ENCODE measurements around the gene C7orf33.
"Not testable (repeated sequence)": the region's sequence is repeated elsewhere in the genome, so short reads cannot be mapped to it uniquely, and the experiment has no call there.

The C7orf33 gene

DNA sequence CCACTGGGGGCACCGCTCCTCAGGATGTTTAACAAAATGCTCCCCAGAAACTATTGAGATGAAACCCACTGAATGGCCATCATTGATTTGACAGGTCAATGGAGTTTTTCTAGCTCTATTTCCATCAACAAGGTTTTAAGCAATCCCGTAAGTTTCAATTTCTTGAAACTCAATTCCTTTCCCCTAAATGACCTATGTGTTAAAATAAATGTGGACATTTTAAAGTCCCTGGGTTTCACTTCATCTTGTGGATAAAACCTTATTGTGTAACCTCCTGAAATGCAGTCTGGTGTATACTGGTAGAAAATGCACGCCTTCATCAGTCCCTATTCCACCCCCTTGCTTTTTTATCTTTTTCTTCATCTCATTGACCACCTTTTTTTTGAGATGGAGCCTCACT, 8.9 kb upstream of the C7orf33 start:
- no peak for DNase-seq

DNA sequence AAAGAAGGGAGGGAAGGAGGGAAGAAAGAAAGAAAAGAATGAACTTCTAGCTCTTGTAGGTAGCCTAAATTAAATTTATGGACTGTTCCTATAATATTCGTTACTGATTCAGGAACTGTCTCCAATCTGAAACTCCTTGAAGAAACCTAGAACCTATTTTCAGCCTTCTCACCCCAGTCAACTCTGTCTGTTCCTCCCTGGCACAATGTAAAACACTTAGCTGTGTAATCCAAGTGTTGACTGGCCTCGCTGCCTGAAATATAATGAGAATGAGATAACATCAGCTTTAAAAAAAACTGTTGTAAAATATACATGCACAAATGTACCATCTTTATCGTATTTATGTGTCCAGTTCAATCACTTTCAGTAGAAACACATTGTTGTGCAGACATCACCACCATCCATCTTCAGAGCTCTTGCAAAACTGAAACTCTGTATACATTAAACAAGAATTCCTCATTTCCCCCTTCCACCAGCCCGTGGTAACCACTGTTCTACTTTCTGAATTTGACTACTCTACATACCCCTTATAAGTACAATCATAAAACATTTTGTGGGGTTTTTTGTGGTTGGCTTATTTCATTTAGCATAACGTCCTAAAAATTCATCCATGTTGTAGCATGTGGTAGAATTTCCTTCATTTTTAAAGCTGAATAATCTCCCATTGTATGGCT, 6.3 kb upstream of the C7orf33 start:
- DNase-seq, result peak in 1 of 2 experiments; percentile 38

DNA sequence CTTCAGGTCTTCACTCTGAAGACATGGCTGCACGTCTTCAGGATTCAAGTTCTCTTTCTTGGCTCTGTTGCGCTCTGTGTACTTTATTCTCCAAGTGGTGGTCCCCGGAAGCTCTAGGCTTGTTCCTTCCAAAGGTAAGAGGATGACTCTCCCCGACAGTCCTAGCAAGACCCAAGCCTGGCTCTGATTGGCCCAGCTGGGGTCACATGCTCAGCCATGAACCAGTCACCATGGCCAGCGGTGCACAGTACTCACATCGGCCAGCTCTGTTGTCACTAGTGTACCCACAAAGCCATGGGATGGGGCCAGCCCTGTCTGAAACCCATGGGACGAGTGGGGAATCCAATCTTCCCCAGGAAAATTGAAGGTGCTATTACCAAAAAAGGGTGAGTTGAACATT, 5.2 kb upstream of the C7orf33 start:
- no peak for DNase-seq

DNA sequence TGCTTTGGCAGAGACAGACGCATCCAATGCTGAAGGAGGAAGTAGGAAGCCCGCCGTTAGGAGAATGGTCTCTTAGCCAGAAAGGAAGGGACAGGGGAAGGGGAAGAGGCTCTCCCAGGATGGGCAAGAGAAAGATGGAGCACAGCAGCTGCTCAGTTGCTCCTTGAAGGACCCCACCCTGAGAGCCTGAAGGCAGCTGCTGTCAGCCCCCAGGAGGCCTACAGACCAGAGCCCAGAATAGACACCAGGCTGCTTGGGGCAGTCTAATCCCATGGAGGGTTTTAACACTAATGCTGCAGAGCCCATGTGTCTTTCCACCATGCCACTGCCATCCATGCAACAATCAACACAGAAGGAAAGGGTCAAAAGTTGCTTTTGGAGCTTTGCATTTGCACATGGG, 3.5 kb upstream of the C7orf33 start:
- DNase-seq, result no peak

DNA sequence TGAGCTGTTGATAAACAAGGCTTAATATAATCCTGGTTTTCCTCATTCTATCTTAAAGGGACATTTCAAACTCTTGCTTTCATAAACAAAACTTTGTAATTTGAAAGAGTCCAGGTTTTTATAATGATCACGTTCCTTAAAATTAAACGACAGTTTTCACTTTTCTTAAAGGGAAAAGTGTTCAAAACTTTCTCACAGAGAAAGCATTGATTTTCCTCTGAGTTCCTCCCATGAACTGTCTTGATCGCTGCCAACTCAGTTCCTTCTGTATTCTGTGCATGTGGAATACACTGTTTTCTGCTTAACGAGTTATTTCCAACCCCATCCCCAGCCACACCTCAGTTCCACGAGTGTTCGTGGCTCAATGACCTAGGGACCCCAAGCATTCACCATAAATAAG, 2.4 kb upstream of the C7orf33 start:
- no peak for DNase-seq

DNA sequence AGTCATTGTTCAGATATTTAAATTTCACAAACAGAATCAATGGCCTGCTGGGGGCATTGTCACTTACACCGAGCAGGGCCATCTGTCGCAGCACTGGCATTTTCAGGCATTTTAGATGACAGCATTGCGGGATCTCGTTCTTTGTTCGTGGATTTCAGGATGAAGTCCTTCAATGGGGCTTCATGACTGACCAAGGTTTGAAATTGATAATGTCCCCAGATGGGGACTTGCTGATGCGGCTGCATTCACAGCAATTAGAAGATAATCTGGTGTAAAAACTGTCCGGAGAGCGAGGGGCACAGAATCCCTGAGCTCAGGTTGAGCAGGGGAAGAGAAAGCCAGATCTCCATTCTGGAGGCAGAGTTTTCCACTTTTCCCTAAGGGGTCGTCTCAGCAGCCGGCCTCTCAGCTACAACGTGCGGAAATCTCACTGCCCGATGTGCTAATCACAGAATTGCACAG, 1.9 kb upstream of the C7orf33 start:
- no peak for DNase-seq

DNA sequence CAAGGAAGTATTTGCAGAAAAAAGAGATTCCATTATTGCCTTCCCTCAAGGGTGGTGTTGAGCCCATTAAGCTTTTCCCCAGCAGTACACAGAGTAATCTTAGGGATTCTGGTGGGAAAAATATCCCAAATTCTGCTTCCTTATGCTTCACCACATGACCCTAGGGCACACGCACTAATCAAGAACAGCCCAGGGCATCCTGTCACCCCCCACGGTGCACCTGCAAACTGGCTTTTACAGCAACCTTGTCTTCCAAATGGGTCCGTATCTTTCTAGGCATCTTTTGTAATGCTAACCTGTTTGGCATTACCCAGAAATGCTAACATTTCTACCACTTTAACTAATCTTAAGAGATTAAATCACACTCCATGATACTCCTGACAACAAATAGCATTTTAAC, 926 bp upstream of the C7orf33 start:
- no peak for DNase-seq

DNA sequence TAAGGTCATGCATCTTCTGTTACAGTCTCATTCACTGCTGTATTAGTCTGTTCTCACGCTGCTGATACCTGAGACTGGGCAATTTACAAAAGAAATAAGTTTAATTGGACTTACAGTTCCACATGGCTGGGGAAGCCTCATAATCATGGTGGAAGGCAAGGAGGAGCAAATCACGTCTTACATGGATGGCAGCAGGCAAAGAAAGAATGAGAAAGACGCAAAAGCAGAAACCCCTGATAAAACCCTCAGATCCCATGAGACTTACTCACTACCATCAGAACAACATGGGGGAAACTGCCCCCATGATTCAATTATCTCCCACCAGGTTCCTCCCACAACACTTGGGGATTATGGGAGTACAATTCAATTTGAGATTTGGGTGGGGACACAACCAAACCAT, 5.8 kb downstream of the C7orf33 start:
- not testable (repeated sequence) for DNase-seq

DNA sequence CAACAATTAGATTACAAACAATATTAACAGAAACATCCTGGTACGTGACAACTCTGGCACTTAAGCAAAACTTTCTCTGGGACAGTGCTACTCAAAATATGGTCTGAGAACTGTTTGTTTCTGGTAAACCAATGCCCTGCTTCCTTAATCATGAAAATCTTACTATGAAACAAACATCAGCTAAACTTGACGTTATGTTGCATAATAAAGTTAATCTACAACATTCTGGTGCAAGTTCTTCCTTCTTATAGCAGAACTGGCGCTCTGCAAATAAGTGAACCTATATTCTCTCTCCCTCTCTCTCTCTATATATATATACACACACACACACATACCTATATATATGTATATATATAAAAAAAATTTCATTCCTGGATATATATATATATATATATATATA, 7.8 kb downstream of the C7orf33 start:
- DNase-seq, result no peak

DNA sequence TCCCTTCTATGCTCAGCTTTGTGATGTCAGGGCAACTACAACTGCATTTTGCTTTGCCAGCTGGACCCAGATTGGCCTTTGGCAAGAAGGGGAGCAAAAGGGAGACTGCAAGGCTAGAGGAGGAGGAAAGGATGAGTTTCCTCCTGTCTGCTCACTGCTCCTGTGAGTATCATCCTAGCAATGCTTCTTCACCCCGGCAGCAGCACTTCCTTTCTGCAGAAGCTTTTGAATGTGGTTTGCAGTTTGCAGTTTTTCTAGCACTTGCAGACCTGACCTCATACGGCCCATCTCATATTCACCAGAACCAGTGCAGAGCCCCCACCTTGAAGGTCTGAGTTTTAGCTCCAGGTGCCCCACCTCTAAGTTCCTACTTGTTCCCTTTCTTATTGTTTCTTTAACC, 14.8 kb downstream of the C7orf33 start:
- DNase-seq, result no peak

DNA sequence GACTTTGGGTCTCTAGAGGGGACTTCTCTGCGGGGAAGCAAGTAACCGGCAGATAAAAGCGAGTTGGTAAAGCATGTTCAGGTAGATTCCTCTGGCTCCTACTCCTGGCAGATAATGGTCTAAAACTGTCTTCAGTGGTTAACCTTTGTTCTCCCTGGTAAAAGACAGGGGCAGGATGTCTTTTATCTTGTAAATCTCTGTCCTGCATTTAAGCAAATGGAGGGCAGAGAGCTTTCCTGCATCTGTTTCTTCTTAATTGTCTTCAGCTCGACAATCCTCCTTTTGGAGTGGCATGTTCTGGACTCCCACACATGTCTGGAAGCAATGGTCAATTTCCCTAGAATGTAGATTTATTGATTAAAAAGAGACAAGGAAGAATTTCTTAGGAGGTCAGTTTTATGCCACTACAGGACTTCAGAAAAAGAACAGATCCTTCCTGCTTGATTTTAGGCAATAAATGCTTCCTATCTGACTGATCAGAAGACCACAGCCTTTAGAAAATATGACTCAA, 16.6 kb downstream of the C7orf33 start:
- no peak for DNase-seq

DNA sequence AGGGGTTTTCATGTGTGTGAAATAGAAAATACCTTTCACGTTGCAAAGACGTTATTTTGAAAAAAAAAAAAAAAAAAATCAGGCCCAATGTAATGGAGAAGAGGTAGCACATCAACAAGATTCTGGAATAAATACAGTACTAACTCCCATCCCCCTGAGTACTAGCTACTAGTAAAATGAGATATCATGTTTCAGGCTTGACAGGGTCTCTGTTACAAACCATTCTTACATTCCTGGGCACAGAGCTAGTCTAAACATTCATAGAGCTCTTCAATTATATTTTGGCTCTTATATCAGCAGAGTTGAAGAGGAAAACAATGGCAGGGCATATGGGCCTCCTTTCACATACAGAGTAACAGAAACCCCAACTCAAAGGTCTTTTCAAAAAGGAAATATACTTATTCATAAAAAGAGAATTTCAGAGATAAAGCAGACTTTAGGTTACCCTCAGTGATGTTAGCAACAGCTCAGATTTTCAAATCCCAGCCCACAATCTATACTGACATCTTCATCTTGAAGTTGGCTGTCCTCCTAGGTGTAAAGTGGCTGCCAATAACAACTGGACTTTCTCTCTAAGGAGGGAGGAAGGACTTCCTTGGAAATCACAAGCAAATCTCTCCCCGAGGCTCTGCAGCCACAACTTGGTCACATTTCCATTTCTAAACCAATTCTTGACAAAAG, 18.6 kb downstream of the C7orf33 start:
- no peak for DNase-seq

DNA sequence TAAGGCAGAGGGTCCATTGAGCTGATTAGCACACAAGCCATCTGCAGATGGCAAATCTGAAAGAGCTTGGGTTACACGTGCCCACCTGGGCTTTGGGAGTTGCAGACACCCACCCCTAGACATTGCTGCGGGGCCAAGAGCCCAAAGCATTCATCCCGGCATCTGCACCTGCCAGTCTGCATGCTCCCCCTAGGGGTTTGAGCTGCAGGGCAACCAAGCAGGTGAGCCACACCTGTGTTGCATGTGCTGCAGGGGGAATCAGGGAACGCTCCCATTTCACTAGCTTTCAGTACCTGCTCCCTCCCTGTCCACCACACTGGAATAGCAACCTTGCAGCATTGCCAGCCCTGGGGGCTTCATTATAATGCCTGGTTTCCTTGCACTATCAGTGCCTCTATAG, 21.1 kb downstream of the C7orf33 start:
- no peak for DNase-seq

DNA sequence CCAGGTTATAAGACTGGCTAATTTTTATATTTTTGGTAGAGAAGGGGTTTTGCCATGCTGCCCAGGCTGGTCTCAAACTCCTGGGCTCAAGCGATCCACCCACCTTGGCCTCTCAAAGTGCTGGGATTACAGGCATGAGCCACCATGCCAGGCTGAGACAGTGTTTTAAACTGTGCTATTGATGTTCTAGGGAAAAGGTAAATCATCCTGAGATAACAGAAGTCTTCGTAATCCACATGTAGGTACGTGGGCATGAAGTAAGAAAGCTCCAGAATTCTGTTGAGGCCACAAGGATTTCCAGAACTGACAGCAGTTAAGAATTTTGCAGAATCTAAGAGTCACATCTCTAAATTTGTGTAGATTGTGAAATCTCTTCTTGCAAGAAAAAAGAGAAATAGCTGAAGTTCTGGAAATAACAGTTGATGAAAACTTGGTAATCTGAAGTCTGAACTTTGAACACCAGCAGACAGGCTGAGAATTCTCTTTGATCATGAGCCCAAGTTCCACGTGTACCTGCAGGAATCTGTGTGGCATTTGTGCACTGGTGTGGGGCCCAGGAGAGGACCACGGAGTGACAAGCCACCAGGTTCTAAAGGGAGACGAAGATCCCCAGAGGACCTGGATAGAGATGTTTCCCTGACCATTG, 24.6 kb downstream of the C7orf33 start:
- DNase-seq, result no peak

DNA sequence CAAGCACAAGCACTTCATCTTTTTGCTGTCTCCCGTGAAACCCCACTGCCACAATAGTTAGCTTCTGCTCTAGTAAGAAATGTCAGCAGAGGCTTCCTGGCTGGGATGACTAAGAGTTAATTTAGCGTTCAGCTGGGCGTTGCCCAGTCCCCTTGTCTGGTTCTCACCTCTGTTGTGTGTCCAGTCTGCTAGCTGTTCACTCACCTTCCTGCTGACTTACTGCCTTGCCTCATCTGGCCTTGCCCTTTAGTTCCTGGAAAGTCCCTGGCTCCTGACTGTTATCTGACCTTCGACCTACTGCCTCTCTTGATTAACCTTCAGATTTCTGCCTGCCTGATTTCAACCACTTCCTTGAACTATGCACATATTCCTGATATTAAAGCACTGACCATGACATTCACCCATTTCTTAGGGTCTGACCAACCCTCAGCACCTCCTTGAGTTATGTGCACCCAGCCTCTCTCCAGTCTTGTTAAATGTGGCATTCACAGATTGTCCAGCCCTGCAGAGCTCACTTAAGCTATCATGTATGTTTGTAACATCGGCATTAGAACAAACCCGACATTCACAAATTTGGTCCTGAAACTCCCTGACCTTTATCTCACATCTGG, 30.3 kb downstream of the C7orf33 start:
- DNase-seq, result no peak

DNA sequence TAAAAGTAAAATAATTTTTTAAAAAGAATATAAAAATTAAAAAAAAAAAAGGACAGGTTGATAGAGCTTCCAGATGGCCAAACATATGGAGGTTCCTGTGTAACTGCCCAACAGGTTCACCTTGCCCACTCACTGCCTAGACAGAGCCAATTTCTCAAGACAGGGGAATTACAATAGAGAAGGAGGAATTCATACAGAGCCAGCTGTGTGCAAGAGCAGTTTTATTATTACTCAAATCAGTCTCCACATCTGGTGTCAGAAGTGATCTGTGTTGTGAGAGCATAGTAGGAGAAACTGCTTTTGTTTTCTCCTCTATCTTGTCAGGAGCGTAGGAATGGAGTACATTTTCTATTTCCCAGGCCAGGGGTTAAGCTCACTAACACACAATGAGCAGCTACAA, 31.0 kb downstream of the C7orf33 start:
- DNase-seq, result no peak

DNA sequence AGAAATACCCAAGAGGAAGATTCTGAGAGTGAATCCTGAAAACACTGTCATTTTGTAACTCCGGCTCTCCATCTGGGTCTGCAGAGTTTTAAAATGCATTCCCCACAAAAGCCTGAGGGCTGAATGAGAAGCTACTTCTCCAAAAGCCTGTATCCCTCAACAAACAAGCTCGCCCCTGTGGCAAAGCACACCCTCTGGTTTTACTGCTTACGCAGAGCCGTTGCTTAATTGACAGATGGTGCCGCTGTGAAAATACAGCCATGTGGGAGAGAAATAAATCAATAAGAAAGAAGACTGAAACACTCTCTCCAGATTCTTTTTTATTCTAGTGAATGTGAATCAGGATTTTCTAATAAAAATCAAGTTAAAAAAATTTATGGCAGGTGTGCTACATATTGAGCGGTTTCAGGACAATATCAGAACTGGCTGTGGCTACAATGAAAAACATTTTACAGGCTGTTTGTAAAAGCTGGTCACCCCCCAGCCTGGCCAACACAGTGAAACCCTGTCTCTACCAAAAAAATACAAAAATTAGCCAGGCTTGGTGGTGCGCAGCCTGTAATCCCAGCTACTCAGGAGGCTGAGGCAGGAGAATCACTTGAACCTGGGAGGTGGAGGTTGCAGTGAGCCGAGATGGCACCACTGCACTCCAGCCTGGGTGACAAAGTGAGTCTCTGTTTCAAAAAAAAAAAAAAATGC, 32.5 kb downstream of the C7orf33 start:
- DNase-seq, result no peak

DNA sequence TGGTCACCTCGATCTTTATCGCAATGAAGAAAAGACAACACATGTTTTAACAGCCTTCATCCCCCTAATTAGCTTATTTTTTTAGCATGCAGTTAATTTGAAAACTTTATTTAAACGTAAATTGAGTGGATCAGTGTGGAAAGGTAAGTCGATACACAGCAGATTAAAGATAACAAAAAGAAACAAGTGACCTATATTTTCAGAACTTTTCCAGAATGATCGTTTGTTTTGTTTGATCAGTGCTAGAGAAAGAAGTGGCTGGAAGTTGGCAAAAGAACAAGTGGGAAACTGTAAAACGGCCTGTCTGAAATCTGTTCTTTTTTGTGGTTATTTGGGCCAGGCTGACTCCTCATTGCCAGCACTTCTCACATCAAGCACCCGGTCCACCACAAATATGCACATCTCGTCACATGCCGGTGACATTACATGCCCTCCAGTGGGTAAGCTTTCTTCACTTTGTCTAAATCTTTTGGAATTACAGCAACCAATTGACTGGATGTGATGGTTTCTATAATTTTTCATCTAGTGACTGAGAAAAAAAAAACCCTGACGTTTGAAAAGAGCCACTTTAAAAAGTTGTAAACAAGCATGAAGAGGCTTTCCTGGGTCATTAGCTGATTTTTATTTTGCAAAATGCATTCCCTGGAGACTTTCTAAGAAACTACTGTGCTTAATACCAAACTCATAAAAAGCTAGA, 33.2 kb downstream of the C7orf33 start:
- no peak for DNase-seq

DNA sequence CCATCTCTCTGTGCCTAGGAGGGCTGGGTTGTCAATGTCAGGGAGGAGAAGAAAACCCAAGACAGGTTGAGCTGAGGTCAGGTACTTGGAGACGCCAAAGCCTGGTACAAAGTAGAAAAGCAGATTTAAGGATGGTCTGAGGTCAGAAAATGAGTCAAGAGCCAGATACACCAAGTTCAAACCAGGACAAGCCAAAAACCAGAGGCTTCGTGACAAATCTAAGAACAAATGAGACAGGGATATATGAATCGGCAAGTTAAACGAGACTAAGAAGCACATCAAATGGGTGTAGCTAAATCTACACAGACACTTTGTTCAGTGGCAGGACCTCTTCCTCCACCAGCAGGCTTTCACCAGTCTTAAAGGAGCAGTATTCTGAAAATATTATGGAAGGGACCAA, 34.2 kb downstream of the C7orf33 start:
- no peak for DNase-seq

DNA sequence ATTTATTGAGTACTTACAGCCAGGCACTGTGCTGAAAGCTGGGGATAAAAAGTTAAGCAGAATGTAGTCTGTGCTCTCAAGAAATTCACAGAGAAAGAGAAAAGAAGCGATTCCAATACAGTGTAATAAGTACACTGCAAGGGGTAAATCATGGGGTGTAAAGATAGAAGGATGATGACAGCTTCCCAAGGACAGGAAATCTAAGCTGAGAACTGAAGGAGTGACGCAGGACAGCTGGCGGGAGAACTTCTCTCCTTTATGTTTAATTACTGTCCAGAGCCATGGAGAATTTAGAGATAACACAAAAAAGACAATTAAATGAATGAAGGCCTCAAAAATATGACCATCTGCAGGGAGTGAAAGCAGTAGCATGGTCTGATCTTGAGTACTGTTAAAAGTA, 34.8 kb downstream of the C7orf33 start:
- DNase-seq, result no peak

DNA sequence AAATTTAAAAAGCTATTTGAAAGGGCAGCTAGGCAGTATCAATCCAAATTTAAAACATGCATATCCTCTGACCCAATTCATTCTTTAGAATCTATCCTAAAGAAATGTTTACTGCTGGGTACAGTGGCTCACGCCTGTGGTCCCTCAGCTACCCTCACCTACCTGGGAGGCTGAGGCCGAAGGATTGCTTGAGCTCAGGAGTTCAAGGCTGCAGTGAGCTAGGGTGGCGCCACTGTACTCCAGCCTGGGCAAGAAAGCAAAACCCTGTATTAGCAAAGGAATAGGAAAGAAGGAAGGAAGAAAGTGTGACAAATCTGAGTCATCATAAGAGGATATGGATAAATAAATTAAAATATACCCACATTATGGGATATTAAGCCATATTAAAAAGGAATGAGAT, 36.3 kb downstream of the C7orf33 start:
- DNase-seq, result no peak

DNA sequence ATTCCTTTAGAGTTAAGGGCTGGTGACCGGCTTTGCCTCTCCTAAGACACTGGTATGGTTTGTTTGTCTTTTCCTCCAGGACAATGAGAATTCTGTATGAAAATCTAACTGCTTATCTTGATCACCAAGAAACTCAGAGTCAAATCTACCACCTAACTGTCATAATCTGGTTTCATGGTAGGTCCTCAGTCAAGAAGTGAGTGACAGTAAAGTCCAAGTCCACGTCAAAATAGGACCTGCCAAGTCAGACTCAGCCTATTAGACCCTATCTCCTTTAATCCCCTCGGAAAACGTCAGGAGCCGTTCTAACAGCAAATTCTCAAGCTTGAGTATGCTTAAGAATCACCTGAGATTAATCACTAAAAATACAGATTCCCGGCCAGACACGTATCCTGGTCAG, 37.4 kb downstream of the C7orf33 start:
- no peak for DNase-seq
